Stimulated activated CD4-positive, alpha-beta T cell treated with anti-CD3 and anti-CD28 coated beads, TNF-alpha, amount 100 ng/mL, for 24 hours (primary cell): ENCODE measurements around the gene SULF2.

Experiments
- DNase-seq, 3 experiments: peaks; one replicate each; pipeline ENCODE4 v3.0.0-alpha.2; 2020; ENCODE audit warnings: low read depth in 3 of 3

Gene SULF2

DNA sequence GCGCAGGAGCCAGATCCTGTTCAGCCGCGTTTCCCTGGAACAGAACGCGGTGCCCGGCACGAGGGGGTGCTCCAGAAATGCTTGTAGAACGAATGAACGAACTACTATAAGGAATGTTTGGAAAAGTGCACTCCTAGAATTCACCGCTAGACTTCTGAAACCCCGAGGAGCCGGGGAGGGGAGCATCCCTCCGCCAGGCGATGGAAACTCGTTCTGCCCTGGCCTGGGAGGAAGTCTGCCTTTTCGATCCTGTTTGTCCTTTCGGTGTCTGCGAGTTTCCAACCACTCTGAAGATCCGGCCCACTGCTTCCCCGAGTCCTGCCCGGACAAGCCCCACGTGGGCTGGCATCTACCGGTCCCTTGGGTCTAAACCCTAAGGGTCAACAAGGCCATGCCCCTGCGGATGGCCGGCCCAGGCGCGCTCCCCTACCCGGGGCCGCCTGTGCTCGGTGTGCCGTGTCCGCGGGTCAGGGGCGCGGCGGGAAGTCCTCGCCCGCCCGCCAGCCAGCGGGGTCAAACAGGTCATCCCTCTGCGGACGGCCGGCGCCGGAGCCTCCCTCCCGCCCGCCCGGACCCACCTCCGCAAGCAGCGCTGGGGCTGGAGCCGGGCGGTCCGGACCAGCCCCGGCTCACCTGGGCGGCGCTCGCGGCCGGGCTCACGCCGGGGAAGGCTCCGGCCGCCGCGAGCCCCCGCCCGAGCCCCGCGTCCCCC is 526 bp downstream of the SULF2 start:
- no peak for DNase-seq

DNA sequence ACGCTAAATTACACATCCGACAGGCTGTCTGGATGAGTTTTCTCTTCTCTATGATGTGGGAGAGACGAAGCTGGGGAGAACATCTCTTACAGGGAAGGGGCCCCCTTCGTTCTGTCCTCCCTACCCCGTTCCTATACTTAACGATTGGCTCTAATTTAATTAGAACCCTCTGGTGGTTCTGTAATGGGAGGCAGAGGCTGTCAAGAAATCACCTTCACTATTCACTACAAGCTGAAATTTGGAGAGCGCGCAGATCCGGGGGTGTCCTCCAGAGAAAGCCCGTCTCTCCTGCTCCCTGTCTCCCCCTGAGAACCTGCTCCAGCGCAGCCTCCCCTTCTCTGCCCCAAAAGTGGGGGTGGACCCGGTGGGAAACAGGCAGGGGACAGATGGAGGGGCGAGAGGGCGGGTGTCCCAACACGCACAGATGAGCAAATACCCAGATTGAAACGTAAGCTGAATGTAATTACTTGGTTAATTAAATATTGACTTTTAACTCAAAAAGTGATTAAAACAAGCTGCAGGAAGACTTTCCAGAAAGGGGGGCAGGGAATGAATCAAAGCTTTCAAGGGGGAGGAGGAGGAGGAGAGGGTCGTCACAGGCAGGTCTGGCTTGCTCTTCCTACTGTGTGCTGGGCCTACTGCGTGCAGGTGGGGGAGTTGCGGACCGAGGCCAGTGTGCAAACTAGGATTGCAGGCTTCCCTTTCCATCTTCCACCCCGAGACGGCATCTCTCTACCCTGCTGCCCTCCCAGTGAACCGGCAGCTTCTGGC is 1.3 kb downstream of the SULF2 start:
- no peak for DNase-seq

DNA sequence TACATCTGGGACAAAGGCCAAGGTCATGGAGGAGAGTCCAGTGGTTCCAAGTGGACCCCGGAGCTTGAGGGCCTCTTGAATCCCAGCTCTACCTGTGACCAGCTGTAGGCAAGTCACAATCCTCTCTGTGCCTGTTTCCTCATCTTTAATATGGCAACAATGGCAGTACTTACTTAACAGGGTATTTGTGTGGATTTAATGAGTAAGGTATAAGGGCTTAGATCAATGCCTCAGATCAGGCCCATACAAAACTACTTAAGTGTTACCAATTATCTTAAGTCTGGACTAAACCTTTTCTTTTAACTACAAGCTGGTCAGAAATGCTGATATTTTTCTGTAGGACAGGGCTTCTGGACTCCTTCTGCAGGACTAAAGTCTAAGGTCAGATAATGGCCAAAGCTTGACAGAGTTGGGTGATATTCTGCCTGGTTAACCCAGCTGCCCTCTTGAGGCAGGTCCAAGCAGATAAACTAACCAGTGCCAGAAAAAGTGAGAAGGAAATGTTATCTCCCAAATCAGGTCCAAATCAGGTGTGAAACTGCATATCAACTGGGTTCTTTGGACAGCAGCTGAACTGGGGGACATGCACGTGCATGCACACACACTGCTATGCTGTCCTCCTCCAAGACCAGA is 2.2 kb downstream of the SULF2 start:
- no peak for DNase-seq

DNA sequence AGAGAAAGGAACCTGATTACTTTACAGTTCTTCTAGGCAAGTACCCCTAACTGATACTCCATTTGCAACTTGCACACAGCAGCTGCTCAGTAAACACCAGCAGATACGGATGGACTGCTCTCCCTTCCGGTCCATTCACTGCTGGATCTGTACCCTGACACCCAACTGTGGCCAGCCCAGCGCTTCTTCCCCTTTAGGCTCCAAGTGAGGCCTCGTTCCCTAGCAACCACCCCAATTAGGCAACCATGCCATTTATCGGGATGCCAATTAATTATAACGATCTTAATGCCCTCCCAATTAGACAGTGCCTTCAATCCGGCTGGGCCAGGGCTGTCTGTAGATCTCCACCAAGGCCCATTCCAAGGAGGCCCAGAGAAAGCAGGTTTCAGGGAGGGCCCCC is 3.2 kb downstream of the SULF2 start:
- DNase-seq: no peak

DNA sequence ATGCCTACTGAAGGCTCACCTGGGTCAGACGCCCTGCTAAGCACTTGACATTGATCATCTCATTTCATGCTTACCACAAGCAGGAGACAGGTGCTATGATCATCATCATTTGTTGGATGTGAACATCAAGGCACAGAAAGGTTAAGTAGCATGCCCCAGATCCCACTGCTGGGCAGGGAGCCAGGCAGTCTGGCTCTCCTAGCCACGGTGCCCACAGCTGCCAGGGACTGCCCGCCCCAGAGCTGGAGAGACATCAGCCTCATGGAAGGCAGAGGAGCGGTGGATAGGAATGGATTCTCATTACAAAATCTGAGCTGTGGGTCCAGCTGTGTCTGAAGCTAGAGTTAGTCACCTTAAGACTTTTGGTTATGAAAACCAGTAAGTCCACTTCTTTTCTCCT is 3.6 kb downstream of the SULF2 start:
- DNase-seq: no peak

DNA sequence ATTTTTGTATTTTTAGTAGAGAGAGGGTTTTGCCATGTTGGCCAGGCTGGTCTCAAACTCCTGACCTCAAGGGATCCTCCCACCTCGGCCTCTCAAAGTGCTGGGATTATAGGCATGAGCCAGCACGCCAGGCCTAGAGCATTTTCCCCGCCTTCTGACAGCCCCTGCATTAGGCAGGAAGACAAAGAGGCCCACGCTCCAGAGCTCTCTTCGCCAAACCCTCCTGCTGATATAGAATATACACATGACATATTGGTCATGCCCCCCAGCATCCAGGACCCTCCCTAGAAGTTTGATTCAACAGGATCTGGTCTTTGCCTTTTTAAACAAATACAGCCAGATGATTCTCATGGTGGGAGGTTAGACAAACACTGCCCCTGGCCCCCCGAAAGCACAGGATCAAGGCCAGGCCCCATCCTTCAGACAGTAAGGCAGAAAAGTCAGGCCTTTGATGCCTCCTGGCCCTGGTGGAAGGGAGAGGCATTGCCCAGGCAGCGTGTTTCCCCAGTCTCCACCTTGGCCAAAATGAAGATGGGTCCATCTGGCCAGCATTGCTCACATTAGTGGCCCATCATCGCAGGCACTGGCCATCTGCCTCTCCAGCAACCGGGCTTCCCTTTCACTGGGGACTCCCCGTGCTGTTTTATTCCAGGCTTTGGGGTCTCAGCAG is 4.4 kb downstream of the SULF2 start:
- DNase-seq: no peak

DNA sequence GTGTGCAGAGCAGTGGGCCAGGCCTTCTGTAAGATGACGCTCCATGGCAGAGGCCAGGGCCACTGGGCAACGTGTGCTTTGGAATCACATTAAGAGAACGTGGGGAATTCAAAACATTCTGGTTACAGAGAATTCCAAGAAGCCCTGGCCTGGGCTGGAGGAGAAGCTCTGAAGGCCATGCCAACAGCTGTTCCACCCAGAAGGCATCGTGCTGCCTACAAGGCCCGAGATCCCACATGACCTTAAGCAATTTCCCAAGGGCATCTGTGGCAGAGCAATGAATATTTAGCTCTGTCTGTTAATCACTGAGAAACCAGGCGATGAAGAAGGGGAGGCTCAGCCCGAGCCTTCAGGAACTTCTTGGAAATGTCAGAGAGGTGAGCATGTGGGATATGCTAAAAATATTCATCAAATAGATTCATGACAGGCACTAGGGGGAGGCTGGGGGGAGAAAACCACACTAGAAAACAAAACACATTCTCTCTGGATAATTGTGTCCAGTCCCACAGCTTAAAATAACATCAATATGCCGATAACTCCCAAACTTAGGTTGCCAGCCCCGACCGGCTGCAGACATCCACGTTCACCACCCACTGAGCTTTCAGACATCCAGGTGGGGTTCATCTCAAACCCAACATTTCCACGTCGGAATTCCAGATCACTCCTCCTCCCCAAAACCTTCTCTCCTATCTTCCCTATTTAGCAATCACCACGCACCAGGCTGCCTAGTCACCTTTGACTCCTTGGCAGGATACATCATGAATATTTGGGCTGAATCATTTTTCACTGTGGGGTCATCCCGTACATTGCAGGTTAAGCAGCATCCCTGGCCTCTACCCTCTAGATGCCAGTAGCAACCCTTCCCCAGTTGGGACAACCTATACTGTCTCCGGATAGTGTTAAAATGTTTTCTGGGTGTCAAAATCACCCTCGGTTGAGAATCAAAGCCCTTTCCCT is 6.6 kb downstream of the SULF2 start:
- DNase-seq: no peak

DNA sequence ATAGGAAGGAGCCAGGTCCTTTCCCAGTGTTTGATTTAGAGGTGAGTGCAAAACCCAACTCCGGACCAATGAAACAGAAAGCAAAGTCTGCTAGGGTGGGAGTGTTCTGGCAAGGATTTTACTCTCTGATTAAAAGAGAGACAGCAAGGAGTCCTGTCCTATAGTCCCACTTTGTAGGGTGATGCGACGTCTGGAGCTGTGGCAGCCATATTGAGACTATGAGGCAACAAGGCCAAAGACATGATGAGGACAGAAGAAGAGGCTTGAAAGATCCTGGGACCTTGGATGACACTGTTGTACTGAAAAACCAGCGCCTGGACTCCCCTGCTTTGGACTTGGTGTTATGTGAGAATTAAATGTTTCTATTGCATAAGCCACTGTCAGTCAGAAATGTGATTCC is 8.1 kb downstream of the SULF2 start:
- DNase-seq: no peak

DNA sequence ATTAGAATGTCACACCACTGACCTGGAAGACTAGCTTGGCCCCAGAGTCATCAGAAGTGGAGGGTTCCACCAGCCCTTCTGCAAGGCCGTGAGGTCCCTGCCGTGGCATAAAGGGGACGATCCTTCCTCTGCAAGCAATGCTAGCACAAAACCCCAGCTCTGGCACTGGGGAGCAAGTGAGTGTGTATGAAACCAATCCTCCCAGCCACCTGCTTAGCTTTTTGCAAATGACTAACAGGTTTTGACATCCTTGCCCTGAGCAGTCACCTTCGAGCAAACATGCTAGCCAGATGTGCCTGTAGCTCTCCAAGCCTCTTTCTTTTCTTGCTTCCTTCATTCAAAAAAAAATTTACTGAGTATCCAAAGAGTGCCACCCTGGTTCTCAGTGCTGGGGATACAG is 8.6 kb downstream of the SULF2 start:
- no peak for DNase-seq

DNA sequence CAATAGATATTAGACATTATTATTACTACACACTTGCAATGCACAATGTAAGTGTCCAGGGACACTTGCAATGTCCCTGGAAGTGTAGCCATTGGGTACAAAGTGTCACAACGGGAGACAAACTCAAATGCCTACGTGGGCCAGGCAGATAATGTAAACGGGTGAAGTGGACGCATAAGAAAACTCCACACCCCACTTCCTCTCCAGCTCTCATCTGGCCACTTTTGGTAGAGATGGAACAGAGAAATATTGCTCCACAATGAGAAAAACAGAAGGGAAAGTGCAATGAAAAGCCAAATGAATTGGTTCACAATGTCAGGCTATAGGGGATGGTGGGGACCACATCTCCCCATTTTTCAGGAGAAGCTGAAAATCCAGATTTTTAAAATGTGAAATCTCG is 9.4 kb downstream of the SULF2 start:
- no peak for DNase-seq

DNA sequence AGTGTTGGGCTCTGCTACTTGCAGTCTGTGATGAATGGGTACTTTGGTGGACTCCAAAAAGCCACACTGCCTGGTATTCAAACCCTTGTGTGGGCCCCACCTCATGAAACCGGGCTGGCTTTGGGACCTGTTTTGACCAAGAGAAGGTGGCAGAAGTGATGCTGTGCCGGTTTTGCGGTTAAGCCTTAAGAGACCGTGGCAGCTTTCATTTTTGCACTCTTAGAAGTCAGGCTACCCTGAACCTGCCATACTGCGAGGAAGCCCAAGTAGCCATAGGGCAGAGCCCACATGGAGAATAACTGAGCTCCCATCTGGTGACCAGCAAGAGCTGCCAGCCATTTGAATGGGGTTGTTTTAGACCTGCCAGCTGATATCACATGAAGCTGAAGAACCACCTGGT is 10.2 kb downstream of the SULF2 start:
- no peak for DNase-seq

DNA sequence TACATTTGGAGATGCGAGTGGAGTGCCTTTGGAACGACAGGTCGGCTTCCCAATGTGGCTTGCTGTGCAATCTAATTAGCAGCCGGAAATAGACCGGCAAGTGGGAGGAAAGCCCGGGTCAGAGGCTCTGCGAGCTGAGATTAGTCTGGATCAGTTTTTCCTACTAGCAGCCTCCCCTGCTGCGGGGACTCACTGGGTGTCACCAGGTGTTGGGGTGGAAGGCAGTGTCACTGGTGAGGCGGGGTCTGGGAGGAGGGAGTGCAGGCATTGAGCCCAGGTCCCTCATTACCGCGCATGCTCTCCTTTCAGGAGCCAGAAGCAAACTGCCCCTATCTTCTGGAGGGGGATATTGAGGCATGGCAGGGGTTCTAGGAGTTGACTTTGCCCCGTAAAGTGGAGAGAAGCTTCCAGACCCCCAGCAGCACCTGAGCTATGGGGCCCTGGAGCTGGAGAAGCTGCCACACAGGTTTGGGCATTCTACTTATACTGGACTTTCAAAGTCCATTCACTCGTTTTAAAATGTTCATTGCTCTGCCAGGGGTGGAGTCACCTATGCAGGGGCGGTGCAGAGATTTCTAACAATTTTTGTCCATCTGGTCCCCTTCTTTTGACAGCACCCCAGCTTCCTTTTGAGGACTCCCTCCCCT is 11.0 kb downstream of the SULF2 start:
- no peak for DNase-seq

DNA sequence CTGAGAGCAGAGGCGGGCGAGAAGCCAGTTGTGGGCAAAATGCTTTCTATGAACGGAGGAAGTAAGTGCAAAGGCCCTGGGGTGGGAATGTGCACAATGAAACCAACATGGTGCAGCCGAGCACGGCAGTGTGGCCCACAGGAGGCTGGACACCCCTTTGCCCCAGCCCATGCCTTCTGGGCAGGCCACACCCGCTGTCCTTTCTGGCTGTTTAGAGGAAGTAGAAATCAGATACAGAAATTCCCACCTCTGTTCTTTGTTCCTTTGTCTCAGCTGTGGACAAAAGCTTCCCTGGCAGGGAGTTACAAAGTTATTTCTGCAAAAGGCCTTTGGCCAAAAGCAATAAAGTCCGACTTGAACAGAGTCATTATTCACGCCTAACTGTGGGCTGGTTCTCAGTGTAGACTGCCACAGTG is 11.9 kb downstream of the SULF2 start:
- DNase-seq: no peak

DNA sequence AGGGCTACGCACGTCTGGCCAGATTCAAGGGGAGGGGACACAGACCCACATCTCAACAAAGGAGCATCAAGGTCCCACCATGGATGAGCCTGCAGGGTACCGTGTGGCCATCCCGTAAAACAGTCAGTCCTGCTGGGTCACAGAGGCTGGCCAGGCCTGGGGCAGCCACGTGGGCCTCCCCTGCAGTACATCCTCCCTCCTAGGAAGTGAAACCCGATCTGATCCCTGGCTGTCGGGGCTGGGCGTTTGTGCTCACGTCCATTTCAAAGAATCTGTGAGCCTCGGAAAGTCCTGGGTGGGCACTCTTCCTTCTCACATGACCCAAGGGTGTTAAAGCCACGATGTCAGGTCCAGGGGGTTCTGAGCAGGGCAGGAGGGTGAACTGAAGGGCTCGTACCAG is 14.3 kb downstream of the SULF2 start:
- no peak for DNase-seq

DNA sequence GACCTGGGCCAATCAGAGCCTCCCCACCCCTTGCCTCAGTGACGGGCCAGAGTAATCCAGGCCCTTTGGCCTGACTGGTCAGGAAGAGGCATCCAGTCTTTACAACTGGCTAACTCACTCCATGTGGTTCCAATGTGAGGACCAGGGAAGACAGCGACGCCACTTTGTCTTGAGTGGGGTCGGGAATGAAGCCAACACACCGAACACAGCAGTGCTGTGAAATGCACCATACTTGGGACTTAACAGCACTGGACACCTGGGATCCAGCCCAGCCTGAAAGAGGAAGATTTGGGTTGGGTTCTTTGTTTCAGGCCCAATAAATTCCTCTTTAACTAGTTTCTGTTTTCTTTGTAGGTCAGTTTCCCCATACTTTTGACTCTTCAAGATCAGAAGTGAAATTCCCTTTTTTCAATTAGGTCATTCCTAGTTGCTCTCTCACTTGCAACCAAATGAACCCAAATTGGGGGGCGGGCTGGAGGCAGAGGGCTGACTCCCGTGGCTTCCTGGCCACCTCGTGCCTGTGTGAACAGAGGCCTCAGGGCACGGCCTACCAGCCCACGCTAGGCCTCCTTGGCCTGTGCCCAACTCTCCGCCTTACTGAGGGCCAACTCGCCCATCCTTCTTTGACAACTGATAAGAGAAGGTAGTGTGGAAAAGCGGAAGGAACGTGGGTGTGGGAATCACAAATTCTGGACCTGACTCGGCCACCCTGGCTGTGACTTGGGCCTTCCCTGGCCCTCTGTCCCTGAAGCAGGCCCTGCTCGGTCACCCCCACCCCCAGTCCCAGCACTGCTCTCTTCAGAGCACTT is 17.1 kb downstream of the SULF2 start:
- no peak for DNase-seq

DNA sequence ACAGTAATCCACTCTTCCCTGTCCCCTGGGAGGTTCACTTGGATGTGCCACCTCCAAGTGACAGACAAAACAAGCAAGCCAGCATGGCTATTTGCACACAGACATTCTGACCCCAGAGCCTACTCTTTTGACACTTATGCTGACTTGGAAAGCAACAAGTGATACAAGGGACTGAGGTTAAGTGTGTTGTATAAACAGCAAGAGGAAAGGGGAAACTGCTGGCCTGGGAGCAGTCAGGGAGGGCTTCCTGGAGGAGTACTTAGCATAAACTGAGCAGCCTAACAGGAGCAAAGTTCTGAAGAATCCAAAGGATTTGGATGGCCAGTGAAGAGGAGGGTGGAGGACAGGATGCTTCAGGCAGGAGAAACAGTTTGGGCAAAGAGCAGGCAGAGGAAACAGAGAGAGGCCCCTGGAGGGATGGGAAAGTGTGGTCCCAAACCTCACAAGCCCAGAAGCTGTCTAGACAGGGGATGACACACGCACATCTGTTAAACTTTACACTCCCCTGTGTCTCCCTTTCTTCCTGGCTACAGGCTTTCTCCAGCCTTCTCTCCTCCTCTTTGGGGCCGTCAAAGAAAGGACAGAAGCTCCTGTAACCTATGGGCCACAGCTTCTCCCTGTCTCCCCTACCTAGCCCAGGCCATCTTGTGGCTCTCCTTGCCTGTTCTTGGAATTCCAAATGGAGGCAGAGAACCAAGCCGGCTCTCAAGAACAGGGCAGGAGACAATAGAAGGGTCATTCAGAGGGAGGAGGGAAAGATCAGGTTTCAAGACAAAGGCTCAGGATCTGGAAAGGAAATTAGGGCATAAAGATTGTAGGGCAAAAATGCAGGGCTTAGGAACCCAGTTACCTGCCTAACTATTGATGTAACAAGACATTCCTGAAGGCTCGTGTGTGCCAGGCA is 19.3 kb downstream of the SULF2 start:
- no peak for DNase-seq

DNA sequence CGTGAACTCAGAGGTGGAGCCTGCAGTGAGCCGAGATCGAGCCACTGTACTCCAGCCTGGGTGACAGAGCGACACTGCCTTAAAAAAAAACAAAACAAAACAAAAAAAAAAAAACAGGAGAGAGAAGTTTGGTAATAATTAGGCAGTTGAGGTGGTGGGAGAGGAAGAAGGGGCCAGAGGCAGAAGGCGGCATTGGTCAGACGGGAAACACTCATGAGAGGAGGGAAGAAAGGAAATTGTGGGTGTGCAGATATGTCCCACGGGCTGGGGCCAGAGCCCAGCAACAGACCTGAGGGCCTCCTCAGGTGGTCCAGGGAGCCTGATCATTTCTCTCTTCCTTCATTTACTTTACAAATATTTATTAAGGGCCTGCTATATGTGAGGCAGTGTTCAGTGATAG is 20.0 kb downstream of the SULF2 start:
- no peak for DNase-seq

DNA sequence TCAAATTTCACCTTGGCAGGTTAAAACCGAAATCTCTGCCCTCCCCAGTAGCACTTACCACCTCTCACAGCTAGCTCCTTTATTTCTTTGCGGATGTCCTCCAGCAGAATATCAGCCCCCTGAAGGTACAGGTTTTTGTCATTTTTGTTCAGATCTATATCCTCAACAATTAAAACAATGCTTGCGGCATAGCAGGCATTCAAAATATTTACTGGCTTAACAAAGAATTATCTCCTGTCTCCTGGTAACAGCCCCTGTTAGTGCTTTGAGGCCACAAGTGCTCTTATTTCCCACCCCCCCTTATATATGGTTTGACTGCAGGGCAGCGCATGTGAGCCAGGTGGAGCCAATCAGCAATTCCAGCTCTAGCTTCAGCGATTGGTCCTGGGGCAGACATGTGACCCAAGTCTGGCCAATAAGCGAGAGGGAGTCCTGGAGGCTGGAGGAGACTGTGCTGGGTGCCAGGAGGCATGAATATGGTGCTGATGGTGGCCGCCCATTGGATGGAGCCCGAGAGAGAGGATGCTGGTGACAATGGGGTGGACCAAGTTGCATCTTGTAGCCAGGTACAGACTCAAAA is 21.0 kb downstream of the SULF2 start:
- no peak for DNase-seq
